ENCODE measurements around the gene UBE2U. TPM values are rescaled to one million over a fixed set of nuclear protein-coding genes. Genes with fewer than 3 reads are reported as not detected.

Gene UBE2U
- total and polyA plus RNA-seq, 2 experiments from 2014 or later: not detected

DNA sequence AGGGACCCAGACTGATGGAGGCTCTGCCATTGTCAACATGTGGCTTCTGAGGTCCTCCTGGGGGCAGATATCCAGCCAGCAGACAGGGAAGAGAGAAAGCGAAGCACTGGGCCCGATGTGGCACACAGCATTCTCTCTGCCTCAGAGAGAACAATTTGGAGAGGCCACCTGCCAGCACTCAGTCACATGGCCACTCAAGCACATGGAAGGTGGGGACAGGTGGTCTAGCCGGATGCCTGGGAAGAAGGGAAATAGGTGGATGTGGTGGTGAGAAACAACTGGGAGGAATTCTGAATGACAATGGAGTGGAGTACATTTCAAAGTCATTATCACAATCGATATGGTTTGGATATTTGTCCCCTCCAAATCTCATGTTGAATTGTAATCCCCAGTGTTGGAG, 109.0 kb downstream of the UBE2U start:
- H2AFZ ChIP-seq: no peak overlapping the region
- H3K27ac Mint-ChIP-seq: no peak overlapping the region
- ATAC-seq: no peak
- H3K36me3 ChIP-seq (ENCODE audit: insufficient read depth): no peaks in the 10 kb centered on the region
- H3K4me1 Mint-ChIP-seq: peaks cover 16% of the 10 kb centered on the region; the same call in 2 of the 3 replicates
- no peaks in the 10 kb centered on the region for H3K36me3 Mint-ChIP-seq (ENCODE audit: low read depth)
- H3K4me2 ChIP-seq: no peak overlapping the region
- no peak for TF ChIP-seq CREB1 (CRISPR knock-in tag; IDR thresholded peaks at IDR 0.05; ENCODE audit: low read depth)
- TF ChIP-seq STAT1 (IDR thresholded peaks at IDR 0.05; ENCODE audit: unreplicated experiment): no peak
- no peak for TF ChIP-seq CTCF (conservative IDR thresholded peaks at IDR 0.05; ENCODE audit: low read depth in 2 of 2)
- TF ChIP-seq, protein P1, sequence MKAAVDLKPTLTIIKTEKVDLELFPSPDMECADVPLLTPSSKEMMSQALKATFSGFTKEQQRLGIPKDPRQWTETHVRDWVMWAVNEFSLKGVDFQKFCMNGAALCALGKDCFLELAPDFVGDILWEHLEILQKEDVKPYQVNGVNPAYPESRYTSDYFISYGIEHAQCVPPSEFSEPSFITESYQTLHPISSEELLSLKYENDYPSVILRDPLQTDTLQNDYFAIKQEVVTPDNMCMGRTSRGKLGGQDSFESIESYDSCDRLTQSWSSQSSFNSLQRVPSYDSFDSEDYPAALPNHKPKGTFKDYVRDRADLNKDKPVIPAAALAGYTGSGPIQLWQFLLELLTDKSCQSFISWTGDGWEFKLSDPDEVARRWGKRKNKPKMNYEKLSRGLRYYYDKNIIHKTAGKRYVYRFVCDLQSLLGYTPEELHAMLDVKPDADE (IDR thresholded peaks at IDR 0.05): no peak
- no peak for TF ChIP-seq ZNF462 (CRISPR knock-in tag; IDR thresholded peaks at IDR 0.05)
- TF ChIP-seq NANOG (IDR thresholded peaks at IDR 0.05; ENCODE audit: borderline replicate concordance): no peak
- no peak for TF ChIP-seq EZH2 (IDR thresholded peaks at IDR 0.05; ENCODE audit: low read depth, unreplicated experiment)
- no peak for TF ChIP-seq POLR2AphosphoS5 (IDR thresholded peaks at IDR 0.05; ENCODE audit: low read depth)
- no peaks in the 10 kb centered on the region for H3K9me3 Mint-ChIP-seq
- H3K27me3 ChIP-seq (ENCODE audit: insufficient read depth): no peaks in the 10 kb centered on the region
- no peaks in the 10 kb centered on the region for H4K20me1 ChIP-seq (replicated peaks; ENCODE audit: insufficient read depth)
- H3K4me3 Mint-ChIP-seq: no peak overlapping the region
- no peaks in the 10 kb centered on the region for H3F3A ChIP-seq (replicated peaks; ENCODE audit: low read depth)
- H3K4me1 ChIP-seq (ENCODE audit: insufficient read depth): peaks cover 6% of the 10 kb centered on the region; the same call in 1 of the 2 replicates
- H3K27ac ChIP-seq (ENCODE audit: low read depth): no peak overlapping the region
- peaks cover 2% of the 10 kb centered on the region for H3K27me3 Mint-ChIP-seq (ENCODE audit: insufficient read depth, low read depth, poor library complexity)
- no peaks in the 10 kb centered on the region for H3K79me2 ChIP-seq (replicated peaks; ENCODE audit: insufficient read depth)
- H3K9me2 ChIP-seq (ENCODE audit: insufficient read depth): peaks cover 7% of the 10 kb centered on the region
- H3K4me3 ChIP-seq: no peak overlapping the region
- no peak for DNase-seq (ENCODE audit: low spot score)

Data from GM23338 (cell line).